Right kidney (tissue), 1 donor: Measurements from ENCODE around the gene PARVB.
"Not testable (repeated sequence)": the region's sequence is repeated elsewhere in the genome, so short reads cannot be mapped to it uniquely, and the experiment has no call there.

ENCODE experiments used
- DNase-seq: peaks from one replicate; pipeline ENCODE4 v3.0.0-alpha.2; 2016

The PARVB gene

GRCh38 chr22:44108076-44108475, 84.0 kb downstream of the PARVB start:
- no peak for DNase-seq

DNA sequence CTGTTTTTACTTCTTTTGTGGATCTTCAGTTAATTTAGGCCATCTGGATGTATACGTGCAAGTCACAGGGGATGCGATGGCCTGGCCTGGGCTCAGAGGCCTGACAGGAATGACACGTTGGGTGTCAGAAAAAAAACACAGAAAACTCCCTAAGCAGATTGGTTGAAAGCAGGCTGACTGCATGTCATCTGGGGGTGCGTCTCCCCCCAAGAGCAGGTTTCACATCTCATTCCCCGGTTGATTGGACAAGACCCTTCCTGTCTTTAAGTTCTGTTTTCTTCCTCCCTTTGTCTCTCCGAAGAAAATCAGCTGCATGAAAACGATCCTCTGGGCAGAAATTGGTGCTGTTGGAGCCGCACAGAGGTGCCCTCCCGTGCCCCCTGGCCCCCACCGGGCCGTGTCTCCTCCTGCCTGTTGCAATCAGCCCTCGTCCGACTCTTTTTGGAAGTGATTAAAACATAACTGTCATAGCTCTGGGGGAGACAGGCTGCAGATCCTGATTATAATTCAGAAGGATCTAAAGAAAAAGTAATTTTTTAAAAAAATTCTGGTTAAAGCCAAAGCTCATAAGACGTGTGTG, 84.8 kb downstream of the PARVB start:
- DNase-seq: no peak

GRCh38 chr22:44109416-44109815, 85.3 kb downstream of the PARVB start:
- no peak for DNase-seq

DNA sequence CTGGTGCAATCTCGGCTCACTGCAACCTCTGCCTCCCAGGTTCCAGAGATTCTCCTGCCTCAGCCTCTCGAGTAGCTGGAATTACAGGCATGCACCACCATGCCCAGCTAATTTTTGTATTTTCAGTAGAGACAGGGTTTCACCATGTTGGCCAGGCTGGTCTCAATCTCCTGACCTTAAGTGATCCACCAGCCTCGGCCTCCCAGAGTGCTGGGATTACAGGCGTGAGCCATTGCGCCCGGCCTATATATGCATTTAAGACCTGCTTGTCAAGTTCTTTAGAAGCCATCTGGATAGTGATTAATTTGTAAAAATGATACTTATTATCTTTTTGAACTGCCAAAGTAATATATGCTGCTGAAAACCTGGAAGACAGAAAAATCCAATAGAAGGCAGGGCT, 86.6 kb downstream of the PARVB start:
- DNase-seq: not testable (repeated sequence)

GRCh38 chr22:44111562-44112155, 87.6 kb downstream of the PARVB start:
- DNase-seq: no peak

DNA sequence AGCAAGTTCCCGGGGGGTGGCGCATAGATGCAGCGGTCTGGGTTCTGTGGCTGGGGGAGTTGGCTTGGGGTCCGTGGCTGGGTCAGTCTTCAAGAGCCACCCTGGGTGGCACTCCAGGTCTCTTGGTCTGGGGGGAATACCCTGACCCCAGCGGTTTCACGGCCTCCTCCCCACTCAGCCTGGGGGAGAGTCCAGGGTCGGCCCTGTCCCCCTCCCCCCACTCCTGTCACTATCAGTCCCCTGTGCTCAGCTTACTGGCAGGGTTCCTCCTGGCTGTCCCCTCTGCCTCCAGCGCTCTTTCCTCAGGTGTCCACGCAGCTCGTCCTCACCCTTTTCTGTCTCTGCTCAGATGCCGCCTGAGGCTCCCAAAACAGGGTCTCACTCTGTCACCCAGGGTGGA, 88.1 kb downstream of the PARVB start:
- no peak for DNase-seq

GRCh38 chr22:44116331-44116730, 92.2 kb downstream of the PARVB start:
- no peak for DNase-seq

DNA sequence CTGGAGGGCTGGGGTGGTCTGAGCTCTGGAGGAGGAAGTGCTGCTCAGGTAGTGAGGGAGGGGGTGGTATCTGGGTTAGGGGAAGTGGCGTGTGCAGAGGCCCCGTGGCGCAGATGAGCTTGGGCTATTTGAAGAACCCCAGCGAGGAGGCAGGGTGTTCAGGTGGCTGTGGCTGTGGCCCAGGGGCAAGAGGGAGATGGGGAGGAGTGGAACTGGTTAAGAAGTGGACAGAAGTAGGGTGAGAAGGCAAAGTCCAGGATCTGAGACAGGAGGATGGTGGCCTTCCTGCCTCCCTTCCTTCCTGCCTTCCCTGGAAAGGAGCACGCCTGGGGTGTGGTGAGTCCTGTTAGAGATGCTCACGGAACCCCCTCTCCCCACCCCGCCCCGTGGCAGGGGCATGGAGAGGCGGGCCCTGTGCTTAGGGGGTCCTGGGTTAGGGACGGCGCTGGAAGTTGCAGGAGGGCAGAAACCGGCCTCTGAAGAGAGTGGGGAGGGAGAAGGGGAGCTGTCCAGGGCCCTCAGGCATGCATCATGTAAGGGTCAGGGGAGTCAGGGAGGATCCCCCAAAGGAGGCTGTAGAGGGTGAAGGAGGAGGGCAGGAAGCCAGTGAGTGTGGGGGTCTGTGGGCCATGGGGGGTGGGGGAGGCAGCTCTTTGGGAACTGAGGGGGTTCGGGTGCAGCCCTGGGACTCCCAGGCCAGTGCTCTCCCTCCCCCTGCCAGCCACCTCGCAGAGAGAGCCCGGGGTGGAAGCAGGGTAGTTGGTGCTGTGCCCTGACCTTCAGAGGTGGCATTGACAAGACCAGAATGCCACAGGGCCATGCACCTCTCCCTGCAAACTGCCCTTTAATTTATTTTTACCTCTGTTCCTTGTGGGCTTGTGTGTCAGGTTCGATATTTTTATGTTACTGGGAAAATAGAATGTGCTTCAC, 92.9 kb downstream of the PARVB start:
- no peak for DNase-seq

- DNase-seq: no peak
These were observed 93.6 kb downstream of the PARVB start for GRCh38 chr22:44117746-44118145.

- no peak for DNase-seq
These were observed 94.7 kb downstream of the PARVB start for GRCh38 chr22:44118645-44119315.

- no peak for DNase-seq
These were observed 95.7 kb downstream of the PARVB start for GRCh38 chr22:44119669-44120313.

- DNase-seq: no peak
These were observed 96.2 kb downstream of the PARVB start for GRCh38 chr22:44120314-44120704.

DNA sequence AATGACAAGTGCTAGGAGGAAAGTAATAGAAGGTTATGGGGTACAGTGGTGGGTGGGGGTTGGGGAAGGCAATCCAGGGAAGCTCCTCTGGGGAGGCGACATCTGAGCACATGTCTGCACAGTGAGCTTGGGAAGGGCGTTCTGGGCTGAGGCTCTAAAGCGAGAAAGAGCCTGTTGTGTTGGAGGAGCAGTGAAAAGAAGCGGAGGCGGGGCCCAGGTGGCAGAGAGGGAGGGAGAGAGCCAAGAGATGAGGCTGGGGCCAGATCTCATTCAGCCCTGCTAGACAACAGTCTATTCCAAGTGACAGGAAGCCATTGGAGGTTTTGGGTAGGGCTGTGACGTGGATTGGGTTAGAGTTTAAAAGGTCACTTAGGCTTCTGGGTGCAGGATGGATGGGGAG, 101.3 kb downstream of the PARVB start:
- no peak for DNase-seq

- no peak for DNase-seq
These were observed 102.7 kb downstream of the PARVB start for GRCh38 chr22:44126807-44127206.

GRCh38 chr22:44127356-44127755, 103.3 kb downstream of the PARVB start:
- DNase-seq: no peak

DNA sequence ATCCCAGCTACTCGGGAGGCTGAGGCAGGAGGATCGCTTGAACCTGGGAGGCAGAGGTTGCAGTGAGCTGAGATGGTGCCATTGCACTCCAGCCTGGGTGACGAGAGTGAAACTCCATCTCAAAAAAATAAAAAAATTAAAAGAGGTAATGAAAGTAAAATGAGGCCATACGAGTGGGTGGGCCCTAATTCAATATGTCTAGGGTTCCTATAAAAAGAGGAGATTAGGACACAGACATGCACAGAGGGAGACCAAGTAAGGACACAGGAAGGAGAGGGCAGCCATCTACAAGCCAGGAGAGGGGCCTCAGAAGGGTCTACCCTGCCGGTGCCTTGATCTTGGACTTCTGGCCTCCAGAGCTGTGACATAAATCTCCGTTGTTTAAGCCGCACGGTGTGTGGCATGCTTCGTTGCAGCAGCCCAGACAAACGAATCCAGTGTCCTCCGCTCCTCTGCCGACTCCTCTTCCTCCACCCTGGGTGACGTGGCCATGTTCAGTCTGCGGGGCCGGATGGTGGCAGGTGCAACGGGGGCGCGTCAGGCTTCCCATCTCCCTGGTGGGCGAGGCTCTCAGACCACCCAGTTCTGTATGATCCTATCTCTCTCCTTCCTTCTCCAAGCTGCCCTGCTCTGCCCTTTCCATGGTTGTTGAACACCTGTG, 105.0 kb downstream of the PARVB start:
- no peak for DNase-seq

- DNase-seq: no peak
These were observed 105.5 kb downstream of the PARVB start for GRCh38 chr22:44129619-44129976.

DNA sequence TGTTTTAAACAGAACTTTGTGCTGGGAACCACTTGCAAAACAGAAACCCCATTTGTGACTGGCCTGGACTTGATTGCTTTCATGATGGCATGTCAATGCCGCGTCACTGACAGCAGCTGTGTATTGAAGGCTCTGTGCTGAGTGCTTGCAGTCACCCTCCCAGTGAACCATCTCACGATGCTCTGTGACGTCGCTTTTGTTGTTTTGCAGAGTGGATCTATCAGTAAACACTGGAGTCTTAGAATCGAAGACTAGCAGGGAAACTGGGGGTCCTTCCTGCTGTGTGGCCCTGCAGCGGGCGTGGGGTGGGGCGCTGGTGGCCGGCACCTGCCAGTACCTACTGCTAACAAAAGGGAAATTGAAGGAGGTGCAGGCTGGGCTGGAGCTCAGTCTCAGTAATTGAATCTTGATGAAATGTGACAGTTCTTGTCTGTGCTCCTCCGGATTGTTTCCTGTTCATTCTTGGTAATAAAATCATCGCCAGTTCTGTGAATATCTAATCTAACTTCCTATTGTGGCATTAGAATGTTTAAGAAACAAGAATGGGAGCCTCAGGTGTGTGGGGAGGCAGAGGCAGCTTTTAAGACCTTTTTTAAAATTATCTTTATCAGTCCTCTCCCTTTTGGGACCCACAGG, 106.1 kb downstream of the PARVB start:
- no peak for DNase-seq

GRCh38 chr22:44131412-44131811, 107.3 kb downstream of the PARVB start:
- DNase-seq: no peak

GRCh38 chr22:44131989-44132685, 108.0 kb downstream of the PARVB start:
- DNase-seq: no peak

GRCh38 chr22:44132724-44133123, 108.6 kb downstream of the PARVB start:
- DNase-seq: no peak
